Stimulated activated CD4-positive, alpha-beta T cell treated with anti-CD3 and anti-CD28 coated beads, Interleukin-4, amount 100 ng/mL, for 4 hours (primary cell): Measurements from ENCODE around the gene ZNRF3.

Source experiments
- DNase-seq, 2 experiments: peaks; one replicate each; pipeline ENCODE4 v3.0.0-alpha.2; 2020

ZNRF3 gene

GRCh38 chr22:28956506-28956905 lies 73.1 kb downstream of the ZNRF3 start:
- DNase-seq, result no peak

DNA sequence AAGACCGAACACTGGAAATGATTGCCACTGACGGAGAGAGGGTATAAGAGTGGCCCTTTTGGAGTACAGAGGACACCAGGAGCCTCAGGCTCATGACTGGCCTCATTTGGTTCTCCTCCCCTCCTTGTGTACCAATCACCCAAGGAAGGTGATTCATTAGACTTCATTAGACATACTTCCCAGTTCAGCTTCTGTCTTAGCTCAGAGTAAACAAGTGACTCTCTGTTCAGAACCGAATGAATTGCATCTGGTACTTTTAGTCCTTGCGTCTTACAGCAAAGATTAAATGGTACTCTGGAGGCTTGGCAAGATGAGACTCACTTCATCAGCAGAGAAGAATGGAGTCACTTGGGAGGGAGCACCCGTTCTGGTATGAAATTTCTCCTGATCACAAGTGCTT lies 75.2 kb downstream of the ZNRF3 start:
- DNase-seq, result no peak

- no peak for DNase-seq
Measured at GRCh38 chr22:28962042-28962554, 78.7 kb downstream of the ZNRF3 start.

GRCh38 chr22:28963362-28963761 lies 80.0 kb downstream of the ZNRF3 start:
- no peak for DNase-seq

DNA sequence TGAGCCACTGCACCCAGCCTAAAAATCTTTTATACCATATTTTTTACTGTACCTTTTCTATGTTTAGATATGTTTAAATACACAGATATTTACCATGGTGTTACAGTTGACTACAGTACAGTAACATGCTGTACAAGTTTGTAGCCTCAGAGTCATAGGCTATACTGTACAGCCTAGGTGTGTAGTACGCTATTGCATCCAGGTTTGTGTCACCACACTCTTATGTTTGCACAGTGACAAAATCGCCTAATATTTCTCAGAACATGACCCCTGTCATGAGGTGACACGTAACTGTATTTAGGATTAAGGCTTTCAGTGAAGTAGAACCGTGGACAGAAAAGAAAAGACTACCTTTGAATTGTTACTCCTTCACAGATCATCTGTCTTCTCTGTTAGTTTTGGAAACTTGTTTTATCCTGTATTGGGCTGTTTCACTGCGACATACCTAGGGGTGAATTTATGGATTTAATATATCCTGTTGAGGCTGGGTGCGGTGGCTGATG lies 83.8 kb downstream of the ZNRF3 start:
- DNase-seq, result no peak

DNA sequence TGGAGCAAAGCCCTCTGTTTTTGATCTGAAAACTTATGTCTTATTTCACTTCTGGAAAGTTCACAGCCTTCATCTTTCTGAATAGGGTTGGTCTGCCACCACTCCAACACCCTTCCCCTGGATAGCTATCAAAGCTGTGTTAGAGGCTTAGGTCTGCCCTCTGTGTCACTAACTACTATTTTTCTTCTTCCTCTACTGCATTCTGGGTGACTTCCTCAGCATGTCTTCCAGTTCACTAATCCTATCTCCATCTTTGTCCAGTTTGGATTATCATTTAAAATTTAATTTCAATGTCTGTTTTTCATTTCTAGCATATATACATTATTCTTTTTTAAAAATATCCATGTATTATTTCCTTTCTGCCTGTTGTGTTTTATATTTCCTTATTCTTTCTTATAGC lies 84.6 kb downstream of the ZNRF3 start:
- no peak for DNase-seq

- DNase-seq, result no peak
Measured at GRCh38 chr22:28969401-28970168, 86.2 kb downstream of the ZNRF3 start.

DNA sequence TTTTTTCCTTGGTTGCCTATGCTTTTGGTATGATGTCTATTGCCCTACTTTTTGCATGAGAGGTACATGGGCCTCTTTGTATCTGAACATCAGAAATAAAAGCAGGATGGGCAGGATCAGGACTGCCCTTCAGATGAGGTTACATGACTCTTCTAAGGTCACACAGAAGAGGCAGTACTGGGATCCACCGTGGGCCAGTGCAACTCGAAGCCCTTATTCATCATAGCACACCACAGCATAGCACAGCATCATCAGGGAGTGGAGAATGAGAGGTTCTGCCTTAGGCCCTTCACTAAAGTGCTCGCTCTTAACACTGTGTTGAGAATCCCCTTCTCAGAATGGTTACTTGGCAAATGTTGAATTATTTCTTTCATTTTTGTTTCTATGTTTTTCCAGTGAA lies 90.0 kb downstream of the ZNRF3 start:
- DNase-seq, result no peak

- DNase-seq, result no peak
Measured at GRCh38 chr22:28977060-28977459, 93.7 kb downstream of the ZNRF3 start.

DNA sequence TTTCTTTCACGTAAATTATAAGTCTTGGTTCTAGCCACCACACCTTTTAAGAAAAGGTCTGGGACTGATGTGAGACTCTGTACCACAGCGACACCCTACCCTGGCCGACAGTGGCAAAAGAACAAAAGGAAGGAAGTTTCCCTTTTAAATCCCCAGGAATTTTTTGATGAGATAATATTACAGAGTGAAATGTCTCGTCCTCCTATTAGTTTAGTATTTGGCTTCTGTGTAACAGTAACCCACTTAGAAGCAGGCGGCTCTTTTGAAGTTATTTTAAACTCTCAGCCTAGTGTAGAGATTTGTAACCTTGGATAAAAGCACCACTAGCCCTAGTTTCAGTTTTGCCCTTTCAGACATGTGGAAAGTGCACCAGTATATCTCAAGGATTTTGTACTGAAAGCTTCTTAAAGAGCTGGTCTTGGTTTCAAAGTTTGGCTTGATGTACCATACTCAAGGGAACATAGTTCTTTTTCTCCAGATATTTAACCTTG lies 94.2 kb downstream of the ZNRF3 start:
- DNase-seq, result no peak

- no peak for DNase-seq
Measured at GRCh38 chr22:28978158-28978557, 94.8 kb downstream of the ZNRF3 start.

DNA sequence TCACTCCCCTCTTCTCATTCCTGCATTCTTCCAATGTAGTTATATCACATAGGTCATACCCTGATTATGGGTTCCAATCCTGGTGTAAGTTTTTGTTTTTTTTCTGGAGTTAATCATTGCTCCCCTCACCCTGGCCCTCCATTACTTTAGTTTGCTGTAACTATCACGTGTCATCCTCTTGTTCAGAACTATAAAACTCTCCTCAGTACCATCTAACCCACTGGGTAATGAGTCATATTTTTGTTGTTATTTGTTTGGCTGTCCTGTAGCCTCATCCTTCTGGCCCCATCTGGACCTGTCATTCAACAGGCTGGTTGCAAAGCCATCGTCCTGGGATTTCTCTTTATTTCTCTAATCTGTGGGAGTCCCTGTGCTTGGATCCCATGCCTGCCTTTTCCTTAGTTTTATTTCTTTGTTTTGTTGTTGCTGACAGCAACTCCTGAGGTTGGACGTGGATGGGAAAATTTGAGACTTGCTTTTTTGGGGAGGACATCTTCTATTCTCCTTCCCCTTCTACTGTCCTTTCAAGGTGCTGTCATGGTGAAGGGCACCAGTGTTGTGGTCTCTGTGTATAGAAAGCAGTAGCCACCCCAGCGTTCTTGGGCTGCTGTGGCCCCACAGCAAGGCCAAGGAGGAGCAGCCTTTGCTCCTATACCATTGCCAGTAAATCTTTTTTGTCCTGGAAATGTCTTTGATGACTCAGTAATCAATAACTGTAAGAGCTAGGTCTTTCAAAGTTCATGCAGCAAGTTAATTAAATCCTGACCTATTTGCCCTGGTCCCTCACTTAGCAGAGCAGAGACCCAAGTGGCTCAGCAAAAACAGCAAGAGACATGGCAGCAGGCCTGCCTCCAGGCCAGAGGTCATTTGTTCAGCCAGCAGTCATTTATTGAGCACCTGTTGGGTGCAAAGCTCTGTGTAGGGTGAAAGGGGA lies 95.8 kb downstream of the ZNRF3 start:
- no peak for DNase-seq

DNA sequence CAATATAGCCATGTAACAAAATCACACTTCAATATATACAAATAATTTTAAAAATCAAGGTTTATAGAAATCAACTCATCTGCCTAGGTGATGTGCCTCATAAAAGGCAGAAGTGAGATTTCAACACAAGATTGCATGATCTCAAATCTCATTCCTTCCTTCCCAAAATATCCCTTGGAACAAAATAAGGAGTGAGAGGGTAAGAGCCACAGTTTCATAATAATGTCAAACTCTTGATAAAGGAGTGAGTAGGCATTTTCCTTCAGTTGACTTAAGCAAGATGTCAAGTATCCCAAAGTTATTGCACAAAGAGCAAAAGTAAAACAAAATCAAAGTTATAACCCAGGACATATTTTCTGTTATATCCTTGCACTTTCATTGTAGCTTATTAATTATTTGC lies 97.0 kb downstream of the ZNRF3 start:
- DNase-seq, result no peak

- DNase-seq, result no peak
Measured at GRCh38 chr22:28981818-28982499, 98.6 kb downstream of the ZNRF3 start.

- no peak for DNase-seq
Measured at GRCh38 chr22:28983190-28983589, 99.8 kb downstream of the ZNRF3 start.

DNA sequence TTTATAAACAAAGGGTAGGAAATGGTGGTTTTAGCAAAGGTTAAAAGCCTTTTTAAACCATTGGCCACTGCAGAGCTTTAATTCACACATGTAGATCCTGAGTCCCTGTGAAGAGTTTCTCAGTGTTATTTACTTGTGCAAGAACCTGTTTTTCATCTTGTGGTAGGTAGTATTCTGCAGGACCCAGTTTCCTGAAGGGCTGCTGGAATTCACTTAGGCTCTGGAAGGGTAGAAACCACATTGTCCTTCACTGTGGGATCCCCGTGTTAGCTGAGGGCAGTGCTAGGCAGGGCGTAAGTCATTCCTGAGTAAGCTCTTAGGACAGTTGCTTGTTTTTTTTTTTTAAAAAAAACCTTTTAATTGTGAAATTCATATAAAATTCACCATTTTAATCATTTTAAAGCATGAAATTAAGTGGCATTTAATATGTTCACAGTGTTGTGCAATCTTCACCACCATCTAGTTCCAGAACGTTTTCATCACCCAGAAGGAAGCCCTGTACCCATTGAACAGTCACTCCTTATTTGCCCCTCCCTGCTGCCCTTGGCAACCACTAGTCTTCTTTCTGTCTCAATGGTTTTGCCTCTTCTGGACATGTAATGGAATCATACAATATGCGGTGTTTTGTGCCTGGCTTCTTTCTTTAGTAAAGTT lies 100.5 kb downstream of the ZNRF3 start:
- no peak for DNase-seq

DNA sequence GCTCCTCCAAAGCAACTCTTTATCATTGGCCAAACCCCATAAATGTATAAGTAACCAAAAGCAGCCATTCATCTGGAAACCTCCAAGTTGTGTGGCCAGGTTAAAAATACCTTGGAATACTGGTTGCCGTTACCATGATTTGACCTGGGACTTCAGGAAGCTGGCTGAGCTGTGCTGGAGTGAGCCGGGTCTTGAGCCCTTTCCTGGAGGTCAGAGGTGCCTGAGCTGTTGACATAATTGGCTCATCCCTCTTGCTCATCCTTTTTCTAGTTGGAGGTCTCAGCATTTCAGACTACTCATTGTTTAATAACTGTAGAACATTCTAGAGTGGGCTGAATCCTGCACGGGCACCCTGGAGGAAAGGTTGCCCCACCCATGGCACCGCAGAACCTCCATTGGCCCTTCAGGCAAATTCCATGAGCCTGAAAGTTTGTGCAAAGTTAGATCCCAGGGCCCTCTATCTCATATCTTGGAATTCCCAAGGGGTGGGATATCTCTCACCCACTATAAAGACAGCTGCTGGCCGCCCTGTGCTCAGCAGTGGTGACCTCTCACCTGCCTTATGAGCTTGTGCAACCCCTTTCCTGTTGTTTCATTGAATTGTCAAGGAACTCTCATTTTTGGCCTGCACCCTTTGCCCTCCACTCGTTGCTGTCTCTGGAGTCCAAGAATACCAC lies 101.2 kb downstream of the ZNRF3 start:
- no peak for DNase-seq

- DNase-seq, result no peak
Measured at GRCh38 chr22:28985581-28986290, 102.4 kb downstream of the ZNRF3 start.

DNA sequence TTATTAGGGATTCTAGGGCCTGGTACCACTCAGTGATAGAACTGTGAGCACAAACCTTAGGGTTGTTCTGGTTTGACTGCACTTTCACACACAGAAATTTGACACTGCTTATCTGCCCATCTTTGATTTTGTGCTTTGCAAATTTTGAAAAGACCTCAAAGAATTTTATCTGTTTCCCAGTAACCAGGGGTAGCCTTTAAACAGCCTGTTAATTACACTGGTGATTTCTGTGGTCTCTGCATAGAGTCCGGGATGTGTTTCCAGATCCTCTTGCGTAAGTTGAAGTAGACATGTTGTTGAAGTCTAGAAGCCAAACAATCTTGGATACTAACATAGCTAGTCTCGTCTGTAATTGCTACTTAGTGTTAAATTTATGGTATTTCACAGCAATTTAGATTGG lies 103.0 kb downstream of the ZNRF3 start:
- DNase-seq, result no peak

DNA sequence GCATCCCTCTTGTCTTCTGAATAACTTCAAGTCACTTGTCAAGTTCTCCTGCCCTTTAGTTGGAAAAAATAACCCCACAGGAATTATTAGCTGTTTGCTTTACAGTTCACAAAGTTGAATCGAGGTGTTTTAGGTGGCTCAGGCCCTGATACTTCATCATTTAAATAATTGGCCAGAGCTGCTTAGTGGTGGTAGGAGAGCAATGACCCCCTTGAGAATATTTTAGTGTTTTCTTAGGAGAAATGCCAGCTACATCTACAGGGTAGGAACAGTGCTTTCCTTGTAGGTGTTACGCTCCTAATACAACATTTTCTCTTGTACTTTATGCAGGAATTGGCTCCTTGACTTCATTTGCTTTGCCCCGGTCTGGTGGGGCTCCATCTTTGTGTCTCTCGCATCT lies 105.1 kb downstream of the ZNRF3 start:
- DNase-seq, result no peak

- DNase-seq, result no peak
Measured at GRCh38 chr22:28989035-28989464, 105.7 kb downstream of the ZNRF3 start.
